ELR (cell line): ENCODE measurements around the gene DACH1.
A peak's percentile ranks its signal among the peaks of the same experiment; 100 is the strongest.

Experiments
- DNase-seq: peaks from one replicate; pipeline ENCODE4 v3.0.0-alpha.2; 2015; ENCODE audit warnings: low read depth

DACH1 gene

DNA sequence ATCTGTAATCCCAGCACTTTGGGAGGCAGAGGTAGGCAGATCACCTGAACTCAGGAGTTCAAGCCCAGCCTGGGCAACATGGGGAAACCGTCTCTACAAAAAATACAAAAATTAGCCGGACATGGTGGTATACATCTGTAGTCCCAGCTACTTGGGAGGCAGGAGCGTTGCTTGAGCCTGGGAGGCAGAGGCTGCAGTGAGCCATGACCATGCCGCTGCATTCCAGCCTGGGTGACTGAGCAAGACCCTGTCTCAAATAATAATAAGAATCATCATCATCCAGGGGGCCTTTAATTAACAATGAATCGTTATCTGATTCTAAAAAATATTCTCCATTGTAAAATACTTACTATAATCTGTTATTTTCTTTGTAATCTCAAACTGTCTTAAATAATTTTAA lies 283.4 kb downstream of the DACH1 start:
- DNase-seq, result no peak

DNA sequence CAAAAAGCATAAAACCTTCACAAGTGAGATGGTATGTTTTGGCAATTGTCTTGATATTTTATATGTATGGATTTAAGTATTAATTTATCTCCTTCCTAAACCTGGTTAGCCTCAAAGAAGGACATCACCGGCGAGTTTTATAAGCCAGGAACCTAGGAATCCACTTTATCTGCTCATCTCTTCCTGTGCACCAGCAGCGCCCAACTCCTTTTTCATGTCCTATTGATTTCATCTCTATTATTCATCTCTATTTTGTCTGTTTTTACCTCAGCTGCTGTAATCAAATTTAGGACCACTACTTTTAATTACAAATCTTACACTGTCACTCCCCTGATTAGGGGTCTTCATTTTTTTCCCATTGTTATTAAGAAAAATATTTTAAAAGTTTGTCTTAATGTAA lies 286.4 kb downstream of the DACH1 start:
- no peak for DNase-seq

- DNase-seq, result no peak
Measured at GRCh38 chr13:71578048-71578447, 289.0 kb downstream of the DACH1 start.

- DNase-seq, result peak; percentile 55
Measured at GRCh38 chr13:71577127-71577526, 289.9 kb downstream of the DACH1 start.

- DNase-seq, result no peak
Measured at GRCh38 chr13:71576571-71576970, 290.4 kb downstream of the DACH1 start.

DNA sequence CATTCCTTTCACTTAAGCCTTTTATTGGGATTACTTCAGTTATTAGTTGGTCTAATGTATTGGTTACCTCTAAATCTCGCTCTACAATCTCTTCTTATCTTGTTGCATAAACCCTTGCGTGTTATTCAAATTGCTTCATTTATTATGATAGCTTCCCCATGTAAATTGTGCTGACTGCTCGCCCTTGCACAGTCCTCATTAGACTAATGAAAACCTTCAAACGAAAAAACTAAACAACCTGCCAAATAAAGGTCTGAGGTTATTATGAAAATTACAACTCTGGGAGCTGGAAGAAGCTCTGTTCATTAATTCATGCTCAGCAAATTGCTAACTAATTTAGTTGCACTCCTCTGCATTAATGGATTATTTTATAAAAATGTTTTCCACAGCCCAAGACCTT lies 320.1 kb downstream of the DACH1 start:
- DNase-seq, result no peak

DNA sequence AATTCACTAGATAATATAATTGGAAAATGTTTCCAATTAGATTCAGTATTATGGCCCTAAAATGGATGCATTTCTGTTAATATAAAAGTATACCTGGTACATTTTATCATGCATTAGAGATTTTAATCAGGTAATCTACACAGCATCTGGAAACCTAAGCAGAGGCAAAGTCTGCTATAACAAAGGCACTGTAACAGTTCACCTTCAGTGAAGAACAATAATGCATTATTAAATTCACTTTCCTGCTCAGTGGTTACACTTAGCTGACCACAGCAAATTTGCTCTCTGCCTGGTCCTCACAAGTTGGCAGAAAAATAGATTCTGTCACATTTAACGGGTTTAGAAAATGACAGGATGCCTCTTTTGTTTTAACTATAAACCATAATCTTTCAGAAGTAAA lies 326.9 kb downstream of the DACH1 start:
- no peak for DNase-seq

GRCh38 chr13:71536201-71536600 lies 330.8 kb downstream of the DACH1 start:
- DNase-seq, result no peak

DNA sequence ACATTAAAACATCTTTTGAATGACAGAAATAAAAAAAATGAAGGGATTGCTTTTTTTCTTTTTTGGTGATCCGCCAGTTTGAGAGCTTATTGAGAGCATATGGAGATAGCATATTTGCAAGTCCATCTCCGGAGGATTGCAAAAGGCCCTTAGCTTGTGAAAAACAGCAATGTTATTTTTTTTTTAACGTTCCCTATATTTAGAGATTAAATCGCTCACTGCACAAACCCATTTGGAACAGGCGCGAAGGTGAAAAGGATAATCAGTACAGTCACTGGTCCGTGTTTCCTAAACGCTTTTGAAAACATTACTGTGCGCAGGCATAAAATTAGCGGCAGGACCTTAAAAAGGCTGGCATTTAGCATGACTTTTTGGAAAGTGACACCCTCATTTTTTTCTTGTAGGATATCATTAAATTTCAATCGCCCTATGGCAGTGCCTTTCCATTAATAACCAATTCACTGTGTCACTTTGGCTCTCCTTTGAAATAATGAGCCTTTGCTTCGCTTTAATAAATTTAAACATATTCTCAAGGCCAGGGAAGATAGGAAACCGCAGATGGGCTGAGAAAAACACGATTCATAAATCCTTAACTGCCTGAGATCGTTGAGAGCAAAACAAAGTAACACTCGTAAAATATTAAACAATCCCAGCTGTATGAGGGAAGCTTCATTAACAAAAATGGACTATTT lies 342.2 kb downstream of the DACH1 start:
- DNase-seq, result peak; percentile 20

DNA sequence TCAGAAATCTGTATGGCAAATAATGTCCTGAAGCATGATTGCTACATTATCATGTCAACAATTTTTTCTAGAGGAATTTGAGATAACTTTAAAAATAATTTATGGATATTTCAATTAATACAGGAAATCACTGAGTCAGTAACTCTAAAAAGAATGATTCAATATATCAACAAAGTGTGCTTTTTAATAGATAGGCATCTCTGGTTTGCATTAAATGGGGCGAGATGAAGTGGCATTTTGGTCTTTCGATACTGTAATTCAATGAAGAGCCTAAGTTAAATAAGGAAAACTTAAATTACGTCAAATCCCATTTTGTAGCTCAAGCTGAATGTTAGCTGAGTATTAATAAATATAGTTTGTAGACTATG lies 342.8 kb downstream of the DACH1 start:
- DNase-seq, result no peak

DNA sequence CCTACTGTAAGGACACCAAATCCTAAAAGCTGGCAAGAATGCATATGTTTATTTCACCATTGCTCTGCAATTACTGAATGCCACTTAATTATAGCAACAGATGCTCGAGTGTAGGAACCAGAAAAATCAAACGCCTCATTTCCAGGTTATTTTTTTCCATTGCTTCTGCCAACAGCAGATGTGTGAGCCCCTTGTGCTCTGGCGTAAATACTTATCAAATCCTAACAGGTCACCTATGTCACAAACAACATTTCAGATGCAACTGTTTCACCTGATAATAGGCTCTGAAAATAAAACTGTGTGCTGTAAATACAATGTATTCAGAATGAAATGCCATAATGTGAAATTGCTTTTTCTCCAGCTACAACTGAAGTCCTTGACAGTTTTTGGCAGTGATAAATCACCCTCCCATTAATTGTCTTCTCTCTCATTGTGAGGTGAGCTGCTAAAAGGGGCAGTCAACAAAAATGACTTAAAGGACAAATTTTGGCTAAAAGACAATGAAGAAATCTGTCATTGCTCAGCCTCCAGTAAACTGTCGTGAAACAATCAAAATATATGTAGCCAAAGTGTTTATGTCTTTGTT lies 344.0 kb downstream of the DACH1 start:
- no peak for DNase-seq

GRCh38 chr13:71517004-71517403 lies 350.0 kb downstream of the DACH1 start:
- peak; percentile 57 for DNase-seq

DNA sequence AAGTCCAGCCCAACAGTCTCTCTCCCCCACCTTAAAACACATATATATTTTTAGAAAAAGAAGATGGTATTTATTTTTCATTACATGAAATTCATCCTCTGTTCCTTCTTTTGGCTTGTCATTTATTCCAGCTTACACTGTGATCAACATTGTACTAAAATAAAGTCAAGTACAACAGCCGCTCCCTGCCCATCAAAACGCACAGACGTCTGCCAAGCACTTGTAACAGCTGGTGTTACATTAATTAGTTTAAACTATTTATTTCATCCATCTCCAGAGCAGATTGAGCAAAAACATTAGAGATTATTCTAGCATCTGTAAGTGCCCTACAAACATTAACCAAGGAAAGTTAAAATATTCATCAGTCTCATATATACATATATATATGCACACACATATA lies 350.5 kb downstream of the DACH1 start:
- no peak for DNase-seq

DNA sequence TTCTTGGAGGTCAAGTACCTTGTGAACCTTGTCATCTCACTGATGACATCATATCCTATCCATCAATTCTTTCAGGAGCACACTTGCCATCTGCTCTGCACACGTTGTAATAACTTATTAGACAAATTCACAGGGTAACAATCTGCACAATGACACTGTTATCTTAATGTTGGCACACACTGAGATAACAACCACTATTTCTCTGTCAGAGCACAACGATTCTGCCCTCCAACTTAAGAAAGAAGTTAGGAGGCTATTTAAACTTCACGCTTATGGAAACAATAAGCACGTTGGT lies 351.3 kb downstream of the DACH1 start:
- no peak for DNase-seq

GRCh38 chr13:71514900-71515743 lies 351.9 kb downstream of the DACH1 start:
- no peak for DNase-seq

GRCh38 chr13:71513411-71514033 lies 353.5 kb downstream of the DACH1 start:
- DNase-seq, result no peak

DNA sequence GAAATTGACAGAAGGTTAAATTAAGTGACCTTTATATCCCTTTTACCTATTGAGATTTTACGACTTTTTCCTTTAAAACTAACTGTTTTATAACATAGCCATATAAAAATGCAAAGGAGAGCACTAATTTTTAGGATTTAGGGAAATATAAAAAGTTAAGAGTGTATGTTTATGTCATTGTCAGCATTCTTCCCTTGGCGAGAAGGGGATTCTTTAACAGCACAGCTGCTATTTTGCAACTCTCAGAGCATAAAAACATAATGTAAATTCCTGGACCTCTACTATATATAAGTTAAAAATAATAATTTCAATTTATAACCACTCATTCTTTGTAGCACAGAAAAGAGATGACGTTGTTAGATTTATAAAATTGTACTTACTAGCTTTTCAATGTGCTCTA lies 363.2 kb downstream of the DACH1 start:
- DNase-seq, result no peak

- no peak for DNase-seq
Measured at GRCh38 chr13:71499944-71500514, 367.0 kb downstream of the DACH1 start.

DNA sequence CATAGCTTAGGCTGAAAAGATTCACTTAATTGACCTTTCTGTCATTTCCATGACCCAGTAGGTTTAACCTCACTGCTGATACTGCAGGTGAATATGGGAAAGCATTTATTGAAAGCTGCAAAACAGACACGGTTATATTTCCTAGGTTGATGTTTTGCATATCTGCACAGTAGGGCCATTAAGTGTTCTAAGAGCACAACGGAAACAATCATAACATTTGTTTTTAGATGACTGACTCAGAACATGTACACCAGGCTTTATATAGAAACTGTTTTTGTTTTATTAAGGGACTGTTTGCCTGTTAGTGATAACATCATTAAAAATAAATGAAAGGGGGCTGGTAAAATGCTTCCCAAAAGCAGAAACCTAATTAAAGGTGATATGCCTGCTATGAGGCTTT lies 367.8 kb downstream of the DACH1 start:
- DNase-seq, result no peak

- no peak for DNase-seq
Measured at GRCh38 chr13:71493189-71493588, 373.8 kb downstream of the DACH1 start.

DNA sequence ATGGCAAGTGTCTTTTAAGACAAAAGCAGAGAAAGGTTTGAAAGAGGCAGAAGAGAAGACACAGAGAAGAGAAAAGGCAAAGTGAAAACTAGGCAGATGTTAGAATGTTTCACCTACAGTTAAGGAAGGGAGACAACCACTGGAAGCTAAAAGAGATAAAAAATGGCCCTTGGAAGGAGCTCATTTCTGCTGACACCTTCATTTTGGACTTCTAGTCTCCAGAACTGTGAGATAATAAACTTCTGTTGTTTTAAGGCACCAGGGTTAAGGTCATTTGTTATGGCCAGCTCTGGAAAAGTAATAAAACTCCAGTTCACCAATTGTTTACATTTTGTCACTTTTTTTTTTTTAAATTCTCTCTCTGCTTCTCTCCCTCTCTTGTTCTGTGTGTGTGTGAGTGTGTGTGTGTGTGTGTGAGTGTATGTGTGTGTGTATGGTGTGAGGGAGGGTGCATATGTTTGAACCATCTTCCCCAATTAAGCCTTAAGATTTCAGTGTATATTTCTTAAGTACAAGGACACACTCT lies 374.6 kb downstream of the DACH1 start:
- no peak for DNase-seq

GRCh38 chr13:71491010-71491409 lies 376.0 kb downstream of the DACH1 start:
- no peak for DNase-seq
